Gastroesophageal sphincter (tissue), 3 donors: ENCODE data around the gene C10orf71.

Experiments
- POLR2A ChIP-seq, 2 donors: fragments of 450-650 bp; IDR thresholded peaks; one replicate each; pipeline ENCODE4 v1.6.1; 2017; ENCODE audit warnings: antibody characterized with exemption in 2 of 2, mild to moderate bottlenecking in 2 of 2, moderate library complexity in 1 of 2
- POLR2AphosphoS5 ChIP-seq: sonication (generic); formaldehyde crosslinking; IDR thresholded peaks from one replicate; pipeline ENCODE4 v1.6.1; 2017; ENCODE audit warnings: antibody characterized with exemption
- TF ChIP-seq, protein P1 (sequence below), 4 experiments: fragments of 200-600 bp in 2 of 4; fragments of 450-650 bp in 2 of 4; sonication (generic) in 1 of 4; IDR thresholded peaks; one replicate each; pipeline ENCODE4 v1.5.1; 2017 to 2019; ENCODE audit warnings: antibody characterized with exemption in 4 of 4, mild to moderate bottlenecking in 2 of 4, moderate library complexity in 2 of 4

DNA sequence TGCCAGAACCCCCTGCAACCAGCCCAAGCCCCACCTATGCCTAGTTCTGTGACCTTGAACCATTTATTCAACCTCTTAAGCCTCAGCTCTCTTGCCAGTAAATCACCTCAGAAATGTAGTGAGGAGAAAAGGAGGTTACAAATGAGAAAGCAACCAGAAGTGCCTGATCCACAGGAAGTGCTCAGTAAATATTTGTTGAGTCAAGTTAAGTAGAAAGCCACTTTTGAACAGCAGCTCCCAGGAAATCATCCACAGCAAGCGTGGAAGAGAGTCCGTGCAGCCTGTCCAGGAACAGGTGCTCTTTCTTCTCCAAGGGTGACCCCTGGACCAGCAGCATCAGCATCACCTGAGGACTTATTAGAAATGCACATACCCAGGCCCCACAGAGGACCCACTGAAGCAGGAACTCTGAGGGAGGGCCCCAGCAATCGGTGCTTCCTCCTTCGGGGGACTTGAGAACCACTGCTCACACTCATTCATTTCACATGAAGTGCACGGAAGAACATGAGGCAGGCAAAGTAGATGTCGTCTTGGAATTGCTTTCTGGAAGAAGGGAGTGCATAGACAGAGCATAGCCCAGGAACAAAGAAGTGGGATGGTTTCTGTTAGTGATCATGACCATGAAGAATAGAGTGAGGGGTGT is 6.3 kb upstream of the C10orf71 start:
- TF ChIP-seq, protein P1, sequence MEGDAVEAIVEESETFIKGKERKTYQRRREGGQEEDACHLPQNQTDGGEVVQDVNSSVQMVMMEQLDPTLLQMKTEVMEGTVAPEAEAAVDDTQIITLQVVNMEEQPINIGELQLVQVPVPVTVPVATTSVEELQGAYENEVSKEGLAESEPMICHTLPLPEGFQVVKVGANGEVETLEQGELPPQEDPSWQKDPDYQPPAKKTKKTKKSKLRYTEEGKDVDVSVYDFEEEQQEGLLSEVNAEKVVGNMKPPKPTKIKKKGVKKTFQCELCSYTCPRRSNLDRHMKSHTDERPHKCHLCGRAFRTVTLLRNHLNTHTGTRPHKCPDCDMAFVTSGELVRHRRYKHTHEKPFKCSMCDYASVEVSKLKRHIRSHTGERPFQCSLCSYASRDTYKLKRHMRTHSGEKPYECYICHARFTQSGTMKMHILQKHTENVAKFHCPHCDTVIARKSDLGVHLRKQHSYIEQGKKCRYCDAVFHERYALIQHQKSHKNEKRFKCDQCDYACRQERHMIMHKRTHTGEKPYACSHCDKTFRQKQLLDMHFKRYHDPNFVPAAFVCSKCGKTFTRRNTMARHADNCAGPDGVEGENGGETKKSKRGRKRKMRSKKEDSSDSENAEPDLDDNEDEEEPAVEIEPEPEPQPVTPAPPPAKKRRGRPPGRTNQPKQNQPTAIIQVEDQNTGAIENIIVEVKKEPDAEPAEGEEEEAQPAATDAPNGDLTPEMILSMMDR (IDR thresholded peaks at IDR 0.05): no peak
- TF ChIP-seq POLR2A (IDR thresholded peaks at IDR 0.05): no peak
- TF ChIP-seq POLR2AphosphoS5: no peak
